HG02938 (cell line): ENCODE measurements around the gene OR2G6.
"Not testable (repeated sequence)": the region's sequence is repeated elsewhere in the genome, so short reads cannot be mapped to it uniquely, and the experiment has no call there.

Experiments
- ATAC-seq: cut with Tn5 transposase; IDR thresholded peaks from one replicate; pipeline ENCODE4 v1.9.1; 2021; ENCODE audit warnings: mild to moderate bottlenecking, moderate library complexity; ENCODE audit not compliant: unreplicated experiment

The OR2G6 gene

DNA sequence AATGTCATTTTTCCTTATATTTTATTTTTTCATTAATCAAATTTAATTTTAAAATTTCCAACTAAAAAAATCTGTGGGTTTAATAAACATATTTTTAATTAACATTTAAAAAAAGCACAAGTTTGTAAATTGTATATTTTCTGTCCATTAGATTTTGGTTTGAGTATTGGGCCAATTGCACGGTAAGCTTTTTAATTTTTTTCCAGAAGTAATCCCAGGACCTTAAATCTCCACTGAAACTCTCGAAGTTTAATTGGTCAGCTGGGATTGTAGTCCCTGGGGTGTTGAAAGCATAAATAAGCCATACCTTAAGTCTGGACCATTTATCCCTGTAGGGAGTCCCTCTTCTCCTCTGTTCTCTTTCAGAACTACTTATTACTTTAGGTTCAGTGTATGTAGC lies at the start of gene OR2G6:
Gene OR2G6 (plus strand): TSS at position 301 of the 400 bp plus-strand sequence. CDS start 13,574 bp downstream, outside the sequence.
- not testable (repeated sequence) for ATAC-seq

DNA sequence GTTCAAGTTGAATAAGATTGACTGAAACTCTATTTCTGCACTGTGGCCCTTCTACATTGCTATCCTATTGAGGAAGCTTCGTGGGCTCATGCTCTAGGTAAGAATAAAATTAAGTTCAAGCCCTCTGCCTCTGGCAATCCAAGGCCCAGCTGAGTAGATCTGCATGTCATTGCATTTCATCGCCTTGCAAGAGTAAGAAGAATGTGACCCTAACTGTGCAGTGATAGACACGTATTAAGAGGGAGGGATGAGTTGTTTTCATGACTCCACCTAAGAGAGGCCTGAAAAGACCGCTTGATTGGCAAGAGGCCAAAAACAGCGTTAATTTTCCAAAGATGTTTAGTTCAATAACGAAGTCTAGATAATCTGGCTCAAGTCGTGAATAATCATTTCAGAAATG lies 48.8 kb upstream of the OR2G6 start:
- not testable (repeated sequence) for ATAC-seq

DNA sequence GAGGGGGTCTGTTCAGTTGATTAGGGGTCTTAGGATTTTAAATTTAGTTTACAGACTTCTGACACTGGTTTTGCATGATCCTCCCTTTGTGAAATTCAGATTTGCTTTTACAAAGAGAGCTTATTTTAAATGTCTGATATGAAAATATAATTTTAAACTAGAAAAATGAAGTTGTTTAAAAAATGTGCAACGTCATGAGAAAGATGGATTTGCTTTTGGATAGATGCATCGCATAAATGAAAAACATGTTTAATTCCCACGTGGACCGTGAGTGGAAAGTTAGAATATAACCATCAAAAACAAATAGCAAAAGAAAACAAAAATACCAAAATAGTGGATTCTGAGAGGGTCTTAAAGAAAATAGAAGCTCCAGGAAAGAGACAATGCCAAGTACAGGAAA lies 36.7 kb upstream of the OR2G6 start:
- no peak for ATAC-seq

DNA sequence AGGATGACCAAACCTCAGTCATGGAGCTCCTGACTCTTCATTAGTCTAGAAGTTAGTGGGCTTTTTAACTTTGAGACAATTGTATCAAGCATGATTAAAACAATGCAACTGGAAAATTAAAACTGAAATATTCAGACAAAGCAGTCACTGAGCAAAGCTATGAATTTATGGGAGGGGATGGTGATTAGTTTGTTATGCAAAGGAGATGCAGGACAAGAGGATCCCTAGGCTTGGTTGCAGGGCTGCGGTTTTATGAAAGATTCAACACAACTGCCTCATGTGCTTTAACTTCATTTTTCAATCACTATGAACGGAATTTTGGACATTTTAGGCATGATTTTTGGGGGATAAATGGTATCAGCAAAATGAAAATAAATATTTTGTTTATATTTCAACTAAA lies 35.8 kb upstream of the OR2G6 start:
- ATAC-seq = not testable (repeated sequence)

DNA sequence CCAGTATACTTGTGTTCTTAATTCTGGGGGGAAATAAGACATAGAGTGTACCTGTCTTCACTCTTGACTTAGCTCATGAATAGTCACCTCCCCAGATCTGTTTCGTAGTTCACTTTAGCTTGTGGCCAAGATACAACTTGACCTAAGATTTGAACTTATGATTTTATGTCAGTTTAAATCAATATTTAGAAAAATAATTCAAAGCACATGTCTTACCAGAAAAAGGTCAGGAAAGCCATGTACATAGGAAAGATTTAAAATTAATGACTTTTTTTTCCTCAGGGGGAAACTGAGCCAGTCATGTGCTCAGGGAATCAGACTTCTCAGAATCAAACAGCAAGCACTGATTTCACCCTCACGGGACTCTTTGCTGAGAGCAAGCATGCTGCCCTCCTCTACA lies 34.8 kb upstream of the OR2G6 start, which contains the start of gene OR2T3:
Gene OR2T3 (plus strand): TSS at position 301 of the 400 bp plus-strand sequence. CDS start 0 bp downstream, at position 301.
- ATAC-seq = not testable (repeated sequence)

DNA sequence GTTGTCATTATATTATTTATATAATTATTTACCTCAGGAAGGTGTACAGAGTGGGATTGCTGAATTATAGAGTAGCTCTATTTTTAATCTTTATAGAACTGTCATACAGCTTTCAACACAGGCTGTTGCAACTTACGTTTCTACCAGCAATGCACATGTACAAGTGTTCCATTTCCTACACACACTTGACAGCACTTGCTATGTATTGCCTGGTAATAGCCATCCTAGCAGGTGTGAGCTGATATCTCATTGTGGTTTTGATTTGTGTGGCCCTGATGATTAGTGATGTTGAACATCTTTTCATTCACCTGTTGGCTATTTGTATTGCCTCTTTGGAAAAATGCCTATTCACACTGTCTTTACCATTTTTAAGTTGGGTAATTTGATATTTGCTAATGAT lies 32.2 kb upstream of the OR2G6 start:
- peak; percentile 81 for ATAC-seq

DNA sequence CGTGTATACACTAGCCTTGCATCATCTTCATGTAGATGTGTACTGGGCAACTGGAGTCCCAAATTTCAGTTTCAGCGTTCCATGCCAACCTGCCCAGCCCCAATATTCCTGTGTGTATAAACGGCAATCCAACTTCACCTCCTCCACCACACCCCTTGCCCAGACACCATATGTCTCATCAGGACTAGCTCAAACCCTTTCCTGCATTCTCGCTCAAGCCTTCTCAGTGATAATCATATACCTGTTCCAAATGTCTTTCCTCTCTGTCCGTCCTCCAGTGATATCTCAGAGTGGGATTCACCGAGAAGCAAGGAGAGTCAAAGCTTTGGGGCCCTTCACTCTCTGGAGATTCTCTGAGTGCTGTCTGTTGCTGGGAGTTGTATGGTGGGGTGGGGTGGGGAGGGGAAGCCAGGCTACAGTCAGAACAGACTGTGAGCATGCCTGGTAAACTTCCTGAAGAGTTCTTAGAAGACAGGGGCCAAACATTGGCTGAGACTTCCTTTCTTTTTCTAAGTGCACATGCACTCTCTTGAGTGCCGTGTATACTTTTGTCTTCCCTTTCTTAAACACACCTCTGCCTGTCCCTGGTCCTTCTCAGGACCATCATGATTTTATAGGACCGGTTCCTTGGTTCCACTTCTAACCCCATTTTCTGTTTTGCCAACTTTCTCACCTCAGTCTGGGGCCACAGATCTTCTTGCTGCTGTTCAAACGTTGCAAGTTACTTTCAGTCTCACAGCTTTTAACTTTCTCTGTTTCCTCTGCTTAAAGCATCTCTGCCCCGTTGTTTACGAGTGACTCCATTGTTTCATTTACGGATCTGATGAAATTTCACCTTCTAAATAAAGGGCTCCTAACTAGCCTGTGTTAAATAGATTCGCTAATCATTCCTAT lies 25.9 kb upstream of the OR2G6 start:
- ATAC-seq = peak; percentile 90

DNA sequence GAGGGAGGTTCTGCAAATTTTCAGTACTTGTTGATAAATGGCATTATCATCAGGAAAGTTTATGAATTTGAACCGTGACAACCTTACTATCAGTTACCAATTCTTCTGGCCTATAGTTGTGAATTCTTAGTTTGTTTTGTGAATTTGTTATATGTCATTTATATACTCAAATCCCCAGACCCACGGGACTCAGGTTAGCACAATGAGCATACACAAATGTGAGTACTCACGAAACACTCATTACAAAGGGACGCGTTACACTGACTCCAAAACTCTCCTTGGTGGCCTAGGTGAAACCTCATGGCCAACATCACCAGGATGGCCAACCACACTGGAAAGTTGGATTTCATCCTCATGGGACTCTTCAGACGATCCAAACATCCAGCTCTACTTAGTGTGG lies 19.6 kb upstream of the OR2G6 start, which contains the start of gene OR2T5:
Gene OR2T5 (plus strand): TSS at position 301 of the 400 bp plus-strand sequence. CDS start 0 bp downstream, at position 301.
- ATAC-seq = not testable (repeated sequence)

DNA sequence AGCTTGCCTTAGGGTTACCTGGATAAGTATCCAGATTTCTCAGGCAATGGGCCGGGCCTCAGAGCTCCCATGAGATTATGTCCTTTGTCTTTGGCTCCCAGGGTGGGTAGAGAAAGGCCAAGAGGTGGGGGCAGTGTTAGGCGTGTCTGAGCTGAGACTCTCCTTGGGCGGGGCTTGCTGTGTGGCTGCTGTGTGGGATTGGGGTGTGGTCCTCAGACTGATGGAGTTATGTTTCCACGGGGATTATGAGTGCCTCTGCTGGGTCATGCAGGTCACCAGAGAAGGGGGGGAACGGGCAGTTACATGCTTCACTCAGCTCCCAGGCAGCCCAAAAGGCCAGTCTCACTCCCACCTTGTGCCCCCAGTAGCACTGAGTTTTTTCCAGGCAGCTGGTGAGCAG lies 11.2 kb upstream of the OR2G6 start:
- ATAC-seq = not testable (repeated sequence)

DNA sequence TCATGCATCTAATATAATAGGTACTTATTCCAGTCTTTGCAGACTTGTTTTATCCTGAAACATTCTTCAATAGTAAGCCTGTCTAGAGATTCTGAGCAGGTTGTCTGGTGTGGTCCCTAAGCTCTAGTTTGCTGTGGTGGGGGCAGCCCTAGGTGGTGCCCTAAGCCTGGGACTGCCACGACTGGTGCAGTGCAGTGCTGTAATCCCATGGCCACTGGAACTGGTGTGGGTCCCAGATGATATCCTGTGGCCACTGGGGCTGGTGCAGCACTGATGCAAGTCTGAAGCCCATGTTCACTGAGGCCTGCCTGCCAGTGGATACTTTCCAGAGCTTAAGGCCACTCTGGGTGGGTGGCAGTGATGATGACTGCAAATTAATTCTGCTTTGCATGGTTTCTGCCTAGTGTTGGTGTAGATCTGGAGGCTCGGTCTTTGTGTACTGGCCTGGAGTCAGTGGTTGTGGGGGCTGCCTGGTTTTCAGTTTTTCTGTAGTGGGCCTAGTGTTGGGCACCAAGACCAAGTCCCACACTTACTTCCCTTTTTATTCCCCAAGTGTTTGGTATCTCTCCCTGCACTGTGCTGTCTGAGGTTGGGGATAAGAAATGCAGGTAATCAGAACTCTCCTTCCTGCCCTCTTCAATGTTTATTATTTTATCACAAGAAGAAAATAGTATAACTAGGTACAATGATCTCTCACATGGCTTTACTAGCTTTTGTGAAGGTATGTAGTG lies 7.4 kb upstream of the OR2G6 start:
- ATAC-seq = not testable (repeated sequence)

DNA sequence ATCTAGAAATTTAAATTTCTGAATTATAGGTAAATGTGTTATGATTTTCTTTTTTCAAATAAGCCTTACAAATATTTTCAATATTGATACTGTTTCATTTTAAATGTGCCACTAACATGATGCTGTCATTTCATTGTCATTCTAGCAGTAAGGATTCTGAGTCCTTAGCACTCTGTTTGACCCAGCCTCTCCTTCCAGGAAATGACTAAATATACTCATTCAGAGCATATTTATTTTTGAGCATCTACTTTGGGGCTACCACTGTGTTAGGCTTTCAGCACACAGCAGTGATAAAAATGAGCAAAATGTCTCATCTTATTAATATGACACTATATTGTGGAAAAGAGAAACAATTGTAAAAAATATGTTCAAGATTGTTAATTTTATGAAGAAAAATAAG lies 2.3 kb downstream of the OR2G6 start:
- not testable (repeated sequence) for ATAC-seq

DNA sequence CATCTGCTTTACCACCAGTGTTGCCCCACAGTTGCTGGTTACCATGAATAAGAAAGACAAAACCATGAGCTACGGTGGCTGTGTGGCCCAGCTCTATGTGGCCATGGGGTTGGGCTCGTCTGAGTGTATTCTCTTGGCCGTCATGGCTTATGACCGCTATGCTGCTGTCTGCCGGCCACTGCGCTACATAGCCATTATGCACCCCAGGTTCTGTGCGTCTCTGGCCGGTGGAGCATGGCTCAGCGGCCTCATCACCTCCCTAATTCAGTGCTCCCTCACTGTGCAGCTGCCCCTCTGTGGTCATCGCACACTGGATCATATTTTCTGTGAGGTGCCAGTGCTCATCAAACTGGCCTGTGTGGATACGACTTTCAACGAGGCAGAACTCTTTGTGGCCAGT lies 14.0 kb downstream of the OR2G6 start:
- ATAC-seq = no peak

DNA sequence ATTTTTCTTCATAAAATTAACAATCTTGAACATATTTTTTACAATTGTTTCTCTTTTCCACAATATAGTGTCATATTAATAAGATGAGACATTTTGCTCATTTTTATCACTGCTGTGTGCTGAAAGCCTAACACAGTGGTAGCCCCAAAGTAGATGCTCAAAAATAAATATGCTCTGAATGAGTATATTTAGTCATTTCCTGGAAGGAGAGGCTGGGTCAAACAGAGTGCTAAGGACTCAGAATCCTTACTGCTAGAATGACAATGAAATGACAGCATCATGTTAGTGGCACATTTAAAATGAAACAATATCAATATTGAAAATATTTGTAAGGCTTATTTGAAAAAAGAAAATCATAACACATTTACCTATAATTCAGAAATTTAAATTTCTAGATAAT lies 29.6 kb downstream of the OR2G6 start:
- not testable (repeated sequence) for ATAC-seq

DNA sequence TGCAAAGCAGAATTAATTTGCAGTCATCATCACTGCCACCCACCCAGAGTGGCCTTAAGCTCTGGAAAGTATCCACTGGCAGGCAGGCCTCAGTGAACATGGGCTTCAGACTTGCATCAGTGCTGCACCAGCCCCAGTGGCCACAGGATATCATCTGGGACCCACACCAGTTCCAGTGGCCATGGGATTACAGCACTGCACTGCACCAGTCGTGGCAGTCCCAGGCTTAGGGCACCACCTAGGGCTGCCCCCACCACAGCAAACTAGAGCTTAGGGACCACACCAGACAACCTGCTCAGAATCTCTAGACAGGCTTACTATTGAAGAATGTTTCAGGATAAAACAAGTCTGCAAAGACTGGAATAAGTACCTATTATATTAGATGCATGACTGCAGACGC lies 39.5 kb downstream of the OR2G6 start:
- ATAC-seq = not testable (repeated sequence)

DNA sequence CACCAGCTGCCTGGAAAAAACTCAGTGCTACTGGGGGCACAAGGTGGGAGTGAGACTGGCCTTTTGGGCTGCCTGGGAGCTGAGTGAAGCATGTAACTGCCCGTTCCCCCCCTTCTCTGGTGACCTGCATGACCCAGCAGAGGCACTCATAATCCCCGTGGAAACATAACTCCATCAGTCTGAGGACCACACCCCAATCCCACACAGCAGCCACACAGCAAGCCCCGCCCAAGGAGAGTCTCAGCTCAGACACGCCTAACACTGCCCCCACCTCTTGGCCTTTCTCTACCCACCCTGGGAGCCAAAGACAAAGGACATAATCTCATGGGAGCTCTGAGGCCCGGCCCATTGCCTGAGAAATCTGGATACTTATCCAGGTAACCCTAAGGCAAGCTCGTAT lies 43.2 kb downstream of the OR2G6 start:
- not testable (repeated sequence) for ATAC-seq

DNA sequence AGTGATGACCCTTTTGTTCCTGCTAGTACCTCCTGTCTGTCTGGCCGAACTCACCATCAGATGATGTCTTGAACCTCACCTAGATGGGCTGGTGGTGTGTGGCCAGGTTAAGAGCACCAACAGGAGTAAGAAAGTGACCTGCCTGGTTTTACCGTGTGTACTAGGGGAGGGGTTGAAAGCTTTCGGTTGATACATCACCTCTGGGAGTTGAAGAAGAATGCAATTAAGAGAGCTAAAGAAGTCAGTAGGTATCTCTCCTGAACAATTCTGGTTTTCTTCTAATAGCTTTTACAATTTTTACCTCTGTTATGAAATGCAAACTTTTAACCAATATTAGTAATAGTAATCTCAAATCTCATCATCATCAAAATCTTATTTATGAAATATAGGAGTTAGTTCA lies 54.8 kb downstream of the OR2G6 start, which contains the start of gene OR2T29:
Gene OR2T29 (minus strand): TSS at position 101 of the 400 bp plus-strand sequence. CDS start 3,281 bp downstream, outside the sequence.
- not testable (repeated sequence) for ATAC-seq

DNA sequence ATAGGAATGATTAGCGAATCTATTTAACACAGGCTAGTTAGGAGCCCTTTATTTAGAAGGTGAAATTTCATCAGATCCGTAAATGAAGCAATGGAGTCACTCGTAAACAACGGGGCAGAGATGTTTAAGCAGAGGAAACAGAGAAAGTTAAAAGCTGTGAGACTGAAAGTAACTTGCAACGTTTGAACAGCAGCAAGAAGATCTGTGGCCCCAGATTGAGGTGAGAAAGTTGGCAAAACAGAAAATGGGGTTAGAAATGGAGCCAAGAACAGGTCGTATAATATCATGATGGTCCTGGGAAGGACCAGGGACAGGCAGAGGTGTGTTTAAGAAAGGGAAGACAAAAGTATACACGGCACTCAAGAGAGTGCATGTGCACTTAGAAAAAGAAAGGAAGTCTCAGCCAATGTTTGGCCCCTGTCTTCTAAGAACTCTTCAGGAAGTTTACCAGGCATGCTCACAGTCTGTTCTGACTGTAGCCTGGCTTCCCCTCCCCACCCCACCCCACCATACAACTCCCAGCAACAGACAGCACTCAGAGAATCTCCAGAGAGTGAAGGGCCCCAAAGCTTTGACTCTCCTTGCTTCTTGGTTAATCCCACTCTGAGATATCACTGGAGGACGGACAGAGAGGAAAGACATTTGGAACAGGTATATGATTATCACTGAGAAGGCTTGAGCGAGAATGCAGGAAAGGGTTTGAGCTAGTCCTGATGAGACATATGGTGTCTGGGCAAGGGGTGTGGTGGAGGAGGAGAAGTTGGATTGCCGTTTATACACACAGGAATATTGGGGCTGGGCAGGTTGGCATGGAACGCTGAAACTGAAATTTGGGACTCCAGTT lies 57.9 kb downstream of the OR2G6 start:
- peak; percentile 66 for ATAC-seq

DNA sequence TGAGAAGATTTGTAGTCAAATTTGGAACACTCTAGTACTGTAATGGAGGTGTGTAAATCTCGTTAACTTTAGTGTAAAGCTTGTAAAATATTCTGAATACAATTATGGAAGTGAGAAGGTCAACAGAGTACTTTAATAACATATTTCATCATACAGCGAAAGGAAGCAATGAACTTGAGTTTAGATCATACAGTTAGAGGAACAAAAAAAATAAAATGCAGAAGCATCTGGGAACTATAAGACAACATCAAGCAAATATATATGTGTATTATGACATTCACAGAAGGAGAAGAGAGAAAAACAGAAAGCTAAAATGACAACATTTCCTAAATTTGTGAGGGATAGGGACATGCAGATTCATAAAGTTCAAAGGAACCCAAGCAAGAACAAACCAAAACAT lies 61.2 kb downstream of the OR2G6 start:
- not testable (repeated sequence) for ATAC-seq

DNA sequence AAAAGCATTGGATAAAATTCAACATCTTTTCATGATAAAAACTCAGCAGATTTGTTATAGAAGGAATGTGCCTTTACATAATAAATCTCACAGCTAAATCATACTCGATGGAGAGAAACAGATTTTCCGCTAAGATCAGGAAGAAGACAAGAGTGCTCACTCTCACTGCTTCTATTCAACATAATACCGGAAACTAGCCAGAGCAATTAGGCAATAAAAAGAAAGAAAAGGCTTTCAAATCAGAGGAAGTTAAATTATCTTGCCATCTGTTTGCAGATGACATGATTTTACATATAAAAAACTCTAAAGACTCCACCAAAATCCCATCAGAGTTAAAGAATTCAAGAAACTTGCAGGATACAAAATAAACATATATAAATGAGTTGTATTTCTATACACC lies 62.9 kb downstream of the OR2G6 start:
- ATAC-seq = not testable (repeated sequence)

DNA sequence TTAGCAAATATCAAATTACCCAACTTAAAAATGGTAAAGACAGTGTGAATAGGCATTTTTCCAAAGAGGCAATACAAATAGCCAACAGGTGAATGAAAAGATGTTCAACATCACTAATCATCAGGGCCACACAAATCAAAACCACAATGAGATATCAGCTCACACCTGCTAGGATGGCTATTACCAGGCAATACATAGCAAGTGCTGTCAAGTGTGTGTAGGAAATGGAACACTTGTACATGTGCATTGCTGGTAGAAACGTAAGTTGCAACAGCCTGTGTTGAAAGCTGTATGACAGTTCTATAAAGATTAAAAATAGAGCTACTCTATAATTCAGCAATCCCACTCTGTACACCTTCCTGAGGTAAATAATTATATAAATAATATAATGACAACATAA lies 64.2 kb downstream of the OR2G6 start:
- ATAC-seq = peak; percentile 87
